IPS-18a (cell line): ENCODE measurements around the gene ARID3C.

ENCODE experiments used
- H3K27ac ChIP-seq: one replicate; pipeline ENCODE4 v1.5.1; 2013; ENCODE audit warnings: low read length
- H3K27me3 ChIP-seq: one replicate; pipeline ENCODE4 v1.6.1; 2013; ENCODE audit warnings: mild to moderate bottlenecking, low read length; ENCODE audit not compliant: control insufficient read depth, insufficient read depth
- H3K36me3 ChIP-seq: one replicate; pipeline ENCODE4 v1.6.1; 2013; ENCODE audit warnings: low read depth, low read length; ENCODE audit not compliant: control insufficient read depth
- H3K4me1 ChIP-seq: one replicate; pipeline ENCODE4 v1.6.1; 2013; ENCODE audit warnings: low read depth, low read length; ENCODE audit not compliant: control insufficient read depth
- H3K4me3 ChIP-seq: one replicate; pipeline ENCODE4 v1.5.1; 2013; ENCODE audit warnings: low read length
- H3K9ac ChIP-seq: one replicate; pipeline ENCODE4 v1.6.1; 2013; ENCODE audit warnings: mild to moderate bottlenecking, low read length, moderate library complexity
- H3K9me3 ChIP-seq: one replicate; pipeline ENCODE4 v1.6.1; 2013; ENCODE audit warnings: low read depth, low read length; ENCODE audit not compliant: control insufficient read depth

ARID3C gene

DNA sequence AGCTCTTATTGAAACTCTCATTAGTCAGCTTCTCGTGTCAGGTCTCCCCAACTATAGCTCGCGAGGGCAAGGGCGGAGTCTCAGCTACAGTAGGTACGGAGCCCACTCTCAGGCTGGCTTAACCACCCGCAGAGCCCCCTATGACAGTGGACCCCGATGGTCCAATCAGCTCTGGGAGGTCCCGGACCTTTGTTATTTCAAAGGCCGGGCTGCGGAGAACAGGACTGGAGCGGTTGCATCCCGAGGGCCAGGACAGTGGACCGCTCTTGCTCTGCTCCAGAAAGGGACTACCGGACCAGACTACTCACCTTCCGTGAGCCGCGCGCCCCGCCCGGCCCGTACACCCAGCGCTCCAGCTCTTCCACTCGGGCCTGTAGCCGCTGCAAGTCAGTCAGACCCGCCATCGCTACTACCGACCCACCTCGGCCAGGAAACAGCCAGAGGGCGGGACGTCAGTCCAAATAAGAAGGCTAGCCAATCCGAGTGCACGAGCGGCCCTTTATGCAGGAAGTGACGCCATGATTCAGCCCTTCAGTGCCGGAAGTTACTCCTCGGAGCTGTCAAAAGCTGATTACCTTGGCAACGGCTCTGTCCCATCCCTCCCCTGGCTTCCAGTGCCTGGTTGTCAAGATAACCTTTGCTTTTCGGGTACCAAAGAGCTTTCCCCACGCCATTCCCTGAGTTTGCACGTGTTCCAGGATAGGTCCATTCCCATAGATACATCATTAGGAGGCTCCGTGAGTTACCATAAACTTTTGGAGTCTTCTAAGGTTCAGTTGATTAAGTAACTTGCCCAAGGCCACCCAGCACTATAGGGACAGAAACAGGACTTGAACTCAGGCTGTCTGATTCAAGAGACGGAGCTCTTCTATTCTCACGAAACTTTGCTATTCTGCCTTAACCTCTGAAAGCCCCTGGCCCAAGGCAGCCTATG, 8.5 kb downstream of the ARID3C start, which contains the start of gene DCTN3:
DCTN3 (minus strand) TSS at position 435 of the 934 bp plus-strand sequence; CDS start at position 404, 31 bp downstream.
- H3K9ac ChIP-seq: peak within 1 kb of the TSS; percentile 57
- peaks cover 25% of the 10 kb centered on the region for H3K27me3 ChIP-seq
- H3K4me3 ChIP-seq: peak within 1 kb of the TSS; percentile 79

DNA sequence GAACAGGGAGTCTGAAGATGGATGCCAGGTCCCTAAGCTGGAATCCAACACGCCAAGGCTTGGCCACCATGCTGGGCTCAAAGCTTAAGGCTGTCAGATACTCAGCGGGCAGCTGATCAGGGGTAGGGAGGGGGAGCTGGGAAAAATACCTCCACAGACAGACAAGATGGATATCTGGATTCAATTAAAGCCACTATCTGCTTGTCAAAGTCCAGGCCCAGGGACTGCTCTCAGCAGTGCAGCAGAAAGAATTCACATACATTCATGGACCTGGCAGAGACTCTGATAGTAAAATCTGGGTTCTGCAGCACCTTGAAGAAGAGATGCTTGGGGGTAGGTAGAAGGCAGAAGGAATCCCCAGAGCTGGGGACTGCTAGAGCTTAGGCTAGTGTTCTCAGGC, 13.7 kb downstream of the ARID3C start:
- Histone ChIP-seq H3K4me1 (peaks cover 11% of the 10 kb centered on the region), H3K36me3 (no peaks in the 10 kb centered on the region), H3K9me3 (no peaks in the 10 kb centered on the region), H3K27me3 (peaks cover 5% of the 10 kb centered on the region), H3K9ac (no peak overlapping the region), H3K27ac (no peak overlapping the region), H3K4me3 (no peak overlapping the region)

More for the DNA sequence above, 8.5 kb downstream of the ARID3C start, which contains the start of gene DCTN3:
- no peaks in the 10 kb centered on the region for H3K9me3 ChIP-seq
- H3K36me3 ChIP-seq: no peaks in the 10 kb centered on the region
- no peak within 1 kb of the TSS for H3K27ac ChIP-seq
- H3K4me1 ChIP-seq: no peaks in the 10 kb centered on the region

DNA sequence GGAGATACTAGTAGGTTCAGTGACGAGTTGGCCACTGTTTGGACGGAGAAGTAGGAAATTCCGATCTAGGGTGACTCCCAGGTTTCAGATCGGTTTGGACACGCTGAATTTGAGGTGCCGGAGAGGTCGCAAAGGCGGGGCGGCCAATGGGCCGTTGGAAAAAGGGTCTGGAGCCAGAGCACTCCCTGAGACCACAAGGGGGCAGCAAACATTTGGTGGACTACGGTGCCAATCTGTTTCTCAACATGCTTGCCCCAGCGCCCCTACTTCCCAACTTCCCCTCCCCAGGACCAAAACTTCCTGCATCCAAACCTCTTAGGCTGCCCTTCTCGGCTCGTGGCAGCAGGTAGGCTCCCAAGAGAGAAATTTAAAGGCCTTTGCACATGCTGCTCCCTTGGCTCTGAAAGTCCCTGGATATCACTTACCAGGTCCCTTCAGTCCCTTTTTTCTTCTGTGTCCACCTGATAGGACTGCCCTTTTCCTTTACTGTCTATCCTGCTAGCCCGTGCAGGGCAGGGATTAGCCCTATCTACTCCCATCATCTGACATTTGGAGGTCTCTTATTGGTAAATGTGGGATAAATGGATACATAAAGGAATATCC, 16.0 kb downstream of the ARID3C start:
- Histone ChIP-seq H3K4me1 (peaks cover 11% of the 10 kb centered on the region), H3K9ac (peak overlapping the region; percentile 86), H3K27ac (no peak overlapping the region), H3K4me3 (peak overlapping the region; percentile 86), H3K27me3 (peaks cover 5% of the 10 kb centered on the region), H3K9me3 (no peaks in the 10 kb centered on the region), H3K36me3 (no peaks in the 10 kb centered on the region)

DNA sequence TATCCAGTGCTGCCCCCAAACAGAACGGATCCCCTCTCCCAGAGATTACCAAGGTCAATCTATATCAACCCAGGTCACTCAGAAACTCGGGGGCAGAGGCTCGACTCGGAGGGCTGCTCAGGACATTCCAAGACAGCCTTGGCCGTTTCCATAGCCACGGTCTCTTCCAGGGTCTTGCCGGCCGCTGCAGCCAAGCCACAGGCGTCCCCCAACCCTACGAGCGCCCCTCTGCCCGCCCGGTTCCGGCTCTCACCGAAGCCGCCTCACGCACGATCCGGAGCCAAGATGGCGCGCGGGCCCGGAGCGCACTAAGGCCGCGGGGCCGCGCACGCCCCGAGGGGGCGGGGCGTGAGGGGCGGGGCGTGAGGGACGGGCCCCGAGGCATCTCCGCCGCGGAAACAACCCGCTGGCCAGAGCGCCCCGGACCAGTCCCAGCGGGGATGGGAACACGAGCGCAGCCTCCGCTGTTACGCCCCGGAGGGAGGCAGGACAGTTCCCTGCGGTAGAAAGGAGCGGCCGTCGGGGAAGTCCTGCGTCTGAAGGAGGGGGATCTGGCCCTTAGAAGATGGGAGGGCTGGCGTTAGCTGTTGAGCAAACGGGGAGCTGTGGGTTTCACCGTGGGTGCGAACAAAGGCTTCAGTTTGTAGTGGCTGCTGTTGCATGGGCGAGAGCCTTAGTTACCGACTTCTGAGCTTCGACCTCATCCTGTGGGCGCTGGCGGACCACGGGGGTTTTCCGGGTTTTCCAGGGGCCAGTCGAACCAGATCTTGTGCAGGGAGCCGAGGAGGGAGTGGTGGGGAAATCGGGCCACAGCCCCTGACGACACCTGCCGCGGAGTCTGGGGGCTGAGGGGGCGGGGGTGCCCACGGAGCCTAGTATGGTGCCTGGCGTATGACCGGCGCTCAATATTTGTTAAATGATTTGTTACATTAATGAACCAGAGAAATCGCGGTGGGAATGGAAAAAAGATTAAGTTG, 16.8 kb downstream of the ARID3C start, which contains the start of gene RPP25L:
RPP25L (minus strand) TSS at position 287 of the 977 bp plus-strand sequence. CDS start 801 bp downstream, outside the sequence.
- Histone ChIP-seq H3K9me3 (no peaks in the 10 kb centered on the region), H3K9ac (peak within 1 kb of the TSS; percentile 86), H3K27me3 (peaks cover 5% of the 10 kb centered on the region), H3K4me3 (peak within 1 kb of the TSS; percentile 86), H3K36me3 (no peaks in the 10 kb centered on the region), H3K27ac (peak within 1 kb of the TSS; percentile 61), H3K4me1 (peaks cover 11% of the 10 kb centered on the region)

DNA sequence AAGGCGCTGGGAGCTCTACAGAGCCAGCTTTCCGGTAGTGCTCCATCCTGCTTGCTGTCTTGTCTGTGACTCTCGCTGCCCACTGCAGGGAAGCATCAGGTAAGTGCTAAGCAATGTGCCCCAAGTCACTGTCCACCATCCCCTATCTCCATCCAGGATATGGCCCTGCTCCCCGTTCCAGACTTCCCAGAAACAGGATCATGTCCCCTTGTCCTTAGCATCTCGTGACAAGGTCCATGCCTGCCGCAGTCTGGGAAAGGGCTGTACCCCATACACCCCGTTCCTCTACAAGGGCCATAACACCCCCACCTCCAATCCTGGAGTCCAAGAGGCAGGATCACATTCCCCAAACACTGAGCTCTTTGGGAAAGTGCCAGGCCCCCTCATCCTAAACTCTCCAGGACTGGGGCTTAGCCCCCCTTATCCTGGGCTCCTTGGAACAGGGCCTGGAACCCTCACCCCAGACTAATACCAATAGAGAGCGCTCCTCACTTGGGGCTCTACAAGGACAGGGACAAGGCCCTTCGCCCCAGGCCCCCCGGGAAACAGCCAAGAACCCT, 17.5 kb downstream of the ARID3C start:
- Histone ChIP-seq H3K9me3 (no peaks in the 10 kb centered on the region), H3K4me1 (peaks cover 11% of the 10 kb centered on the region), H3K9ac (peak overlapping the region; percentile 86), H3K36me3 (no peaks in the 10 kb centered on the region), H3K27ac (peak overlapping the region; percentile 61), H3K4me3 (peak overlapping the region; percentile 86), H3K27me3 (peaks cover 5% of the 10 kb centered on the region)

DNA sequence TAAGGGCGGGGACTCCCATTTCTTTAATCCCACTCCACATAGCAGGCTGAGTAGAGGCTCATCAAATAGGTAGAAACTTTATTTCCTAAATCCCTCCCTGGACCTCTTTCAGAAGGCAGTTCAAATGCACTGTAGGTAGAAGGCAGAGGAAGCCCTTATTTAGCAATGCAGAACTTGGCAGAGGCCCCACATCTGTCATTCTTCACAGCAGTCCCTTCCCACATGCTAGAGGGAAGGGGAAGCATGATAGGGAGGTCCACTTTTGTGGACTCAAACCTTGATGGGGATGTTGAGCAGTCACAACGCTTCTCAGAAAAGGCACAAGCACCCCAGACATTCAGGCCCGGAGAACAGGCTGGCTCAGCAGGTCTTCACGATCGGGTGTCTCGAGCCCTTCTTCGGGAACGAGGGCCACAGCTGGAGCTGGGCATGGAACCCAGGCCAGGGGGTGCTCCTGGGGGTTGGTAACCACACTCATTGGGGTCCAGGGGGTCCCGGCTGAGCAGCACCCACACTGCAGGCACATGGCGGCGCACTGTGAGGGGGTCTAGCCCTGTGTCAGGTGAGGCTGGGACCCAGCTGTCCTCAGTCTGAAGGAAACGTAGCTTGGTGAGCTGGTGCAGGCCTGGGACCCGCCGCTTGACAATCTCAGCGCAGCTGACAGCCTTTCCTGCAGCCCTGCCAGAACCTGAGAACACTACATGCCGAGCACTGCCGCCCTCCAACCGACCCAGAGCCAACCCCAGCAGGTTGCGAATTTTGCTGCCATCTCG, 18.2 kb downstream of the ARID3C start:
- Histone ChIP-seq H3K4me3 (peak overlapping the region; percentile 86), H3K27ac (no peak overlapping the region), H3K9me3 (no peaks in the 10 kb centered on the region), H3K36me3 (no peaks in the 10 kb centered on the region), H3K9ac (no peak overlapping the region), H3K4me1 (peaks cover 11% of the 10 kb centered on the region), H3K27me3 (peaks cover 5% of the 10 kb centered on the region)

DNA sequence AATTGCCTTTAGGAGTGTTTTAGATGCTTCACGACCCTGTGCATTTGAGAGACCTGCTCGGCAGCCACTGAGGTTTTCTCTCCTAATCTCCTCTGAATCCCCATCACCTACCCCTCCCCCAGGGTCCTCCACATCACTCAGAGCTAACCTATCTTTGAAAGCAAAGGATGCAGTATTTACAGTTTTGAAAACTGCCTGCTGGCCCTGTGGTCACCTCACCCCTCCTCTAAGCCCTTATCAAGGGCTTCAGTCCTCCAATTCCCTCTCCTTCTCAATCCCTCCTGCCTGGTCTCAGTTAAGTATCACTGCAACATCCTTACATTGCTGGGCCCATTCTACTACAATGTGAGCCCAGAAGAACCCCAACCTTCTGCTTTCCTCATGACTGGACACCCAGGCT, 21.5 kb downstream of the ARID3C start:
- no peak overlapping the region for H3K9ac ChIP-seq
- no peak overlapping the region for H3K4me3 ChIP-seq
- peaks cover 7% of the 10 kb centered on the region for H3K4me1 ChIP-seq
- H3K27ac ChIP-seq: no peak overlapping the region
- no peaks in the 10 kb centered on the region for H3K9me3 ChIP-seq
- H3K36me3 ChIP-seq: no peaks in the 10 kb centered on the region
- peaks cover 2% of the 10 kb centered on the region for H3K27me3 ChIP-seq

DNA sequence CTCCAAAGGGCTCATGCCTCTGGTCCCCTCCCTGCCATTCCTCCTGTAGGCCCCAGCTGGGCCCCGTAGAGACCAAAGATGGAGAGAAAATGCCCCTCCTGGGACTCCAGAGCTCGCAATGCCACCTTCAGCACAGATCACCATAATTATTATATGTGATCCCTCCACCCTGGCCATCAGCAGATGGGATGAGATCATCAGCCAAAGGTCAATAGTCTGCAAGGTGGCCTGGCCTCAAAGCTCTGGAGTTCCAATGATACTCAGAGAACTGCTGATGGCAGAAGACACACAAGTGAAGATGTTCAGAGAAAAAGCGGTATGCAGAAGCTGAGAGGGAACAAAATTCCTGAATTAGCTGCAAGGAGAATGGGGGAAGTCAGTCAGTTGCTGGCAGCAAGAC, 22.0 kb downstream of the ARID3C start:
- Histone ChIP-seq H3K4me3 (no peak overlapping the region), H3K9ac (no peak overlapping the region), H3K27ac (no peak overlapping the region), H3K36me3 (no peaks in the 10 kb centered on the region), H3K4me1 (peaks cover 8% of the 10 kb centered on the region), H3K9me3 (no peaks in the 10 kb centered on the region), H3K27me3 (no peaks in the 10 kb centered on the region)

DNA sequence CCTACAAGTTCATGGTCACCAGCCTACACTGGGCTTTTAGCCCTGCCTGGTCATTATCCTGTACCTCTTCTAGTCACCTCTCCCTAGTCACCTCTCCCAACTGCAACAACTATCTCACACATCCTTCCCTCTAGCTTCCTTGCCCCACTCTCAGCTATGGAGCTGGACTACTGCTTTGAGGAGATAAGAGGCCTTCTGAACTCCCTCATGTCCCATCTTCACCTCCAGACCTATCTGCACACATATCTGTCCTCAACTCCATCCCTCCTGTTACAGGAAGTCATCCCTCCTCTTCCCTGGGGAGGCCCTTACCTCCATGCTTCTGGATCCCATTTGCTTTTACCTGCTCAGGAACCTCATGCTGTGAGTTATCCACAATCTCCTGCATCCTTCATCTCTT, 22.7 kb downstream of the ARID3C start:
- Histone ChIP-seq H3K27ac (no peak overlapping the region), H3K27me3 (no peaks in the 10 kb centered on the region), H3K9me3 (no peaks in the 10 kb centered on the region), H3K9ac (no peak overlapping the region), H3K4me3 (no peak overlapping the region), H3K4me1 (peaks cover 9% of the 10 kb centered on the region), H3K36me3 (no peaks in the 10 kb centered on the region)

DNA sequence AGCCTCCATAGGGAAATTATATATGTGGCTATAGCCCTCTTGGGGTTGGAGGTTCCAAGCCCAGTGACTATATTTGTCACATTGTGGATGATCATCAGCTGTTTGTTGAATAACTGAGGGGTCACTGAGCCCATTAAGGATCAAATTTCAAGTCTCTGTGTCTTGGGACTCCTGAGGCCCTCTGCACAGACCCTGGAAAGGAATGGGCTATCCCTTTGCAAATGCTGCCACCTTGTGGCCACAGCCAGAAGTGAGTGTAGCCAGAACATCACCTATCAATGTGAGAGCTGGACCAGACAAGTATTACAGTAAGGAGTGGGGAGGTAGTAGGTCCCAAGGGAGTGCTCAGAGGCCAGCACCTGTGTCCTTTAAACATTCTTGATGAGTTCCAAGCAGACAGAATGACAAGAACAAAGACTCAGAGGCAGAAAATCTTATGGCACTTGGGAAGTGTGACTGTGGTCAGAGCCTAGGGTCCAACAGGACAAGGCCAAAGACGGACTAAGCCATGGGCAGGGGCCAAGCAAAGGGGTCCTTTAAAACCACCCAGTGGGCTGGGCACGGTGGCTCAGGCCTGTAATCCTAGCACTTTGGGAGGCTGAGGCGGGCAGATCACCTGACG, 25.1 kb downstream of the ARID3C start:
- Histone ChIP-seq H3K9me3 (no peaks in the 10 kb centered on the region), H3K27me3 (no peaks in the 10 kb centered on the region), H3K4me1 (peaks cover 7% of the 10 kb centered on the region), H3K9ac (no peak overlapping the region), H3K27ac (no peak overlapping the region), H3K4me3 (no peak overlapping the region), H3K36me3 (no peaks in the 10 kb centered on the region)
